Progenitor cell of endocrine pancreas (in vitro differentiated cells): Measurements from ENCODE around the gene YWHAE. TPM values are rescaled to one million over a fixed set of nuclear protein-coding genes. Genes with fewer than 3 reads are reported as not detected.
A peak's percentile ranks its signal among the peaks of the same experiment; 100 is the strongest.

Source experiments
- DNase-seq: peaks from one replicate; pipeline ENCODE4 v3.0.0; 2021; ENCODE audit warnings: low spot score; ENCODE audit not compliant: unreplicated experiment
- H3K27ac Mint-ChIP-seq: 2 replicates; pipeline ENCODE4 v1.8.0; 2021; ENCODE audit warnings: mild to moderate bottlenecking, moderate library complexity, mixed read lengths
- H3K27me3 Mint-ChIP-seq: 2 replicates; pipeline ENCODE4 v1.8.0; 2021; ENCODE audit warnings: mixed read lengths
- H3K36me3 Mint-ChIP-seq: 2 replicates; pipeline ENCODE4 v1.8.0; 2022; ENCODE audit warnings: mixed read lengths; ENCODE audit not compliant: insufficient read depth
- H3K4me1 Mint-ChIP-seq: 2 replicates; pipeline ENCODE4 v1.8.0; 2021; ENCODE audit warnings: low read depth, mixed read lengths
- H3K4me3 Mint-ChIP-seq: 2 replicates; pipeline ENCODE4 v1.8.0; 2021; ENCODE audit warnings: low read depth, mild to moderate bottlenecking, moderate library complexity, mixed read lengths
- H3K9me3 Mint-ChIP-seq: 2 replicates; pipeline ENCODE4 v1.8.0; 2021; ENCODE audit warnings: low read depth, mixed read lengths
- total RNA-seq: library from RNA; stranded (reverse); gene quantifications from 2 replicates; pipeline ENCODE4 v1.2.1, GENCODE V29; 2021
- TF ChIP-seq, protein P1 (sequence below): fragments of 200-600 bp; sonication (generic); IDR thresholded peaks from one replicate; pipeline ENCODE4 v1.5.0; 2021; ENCODE audit warnings: antibody characterized with exemption, mild to moderate bottlenecking; ENCODE audit not compliant: unreplicated experiment

YWHAE gene
- total RNA-seq, 1 donor from 2014 or later = 951 TPM

DNA sequence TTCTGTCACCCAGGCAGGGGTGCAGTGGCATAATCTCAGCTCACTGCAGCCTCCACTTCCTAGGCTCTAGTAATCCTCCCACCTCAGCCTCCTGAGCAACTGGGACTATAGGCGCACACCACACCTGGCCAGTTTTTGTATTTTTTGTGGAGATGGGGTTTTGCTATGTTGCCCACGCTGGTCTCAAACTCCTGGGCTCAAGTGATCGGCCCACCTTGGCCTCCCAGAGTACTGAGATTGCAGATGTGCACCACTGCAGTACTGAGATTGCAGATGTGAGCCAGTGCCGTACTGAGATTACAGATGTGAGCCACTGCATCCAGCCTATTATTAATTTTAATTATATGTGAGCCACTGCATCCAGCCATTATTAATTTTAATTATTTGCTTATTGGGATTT is 42.2 kb upstream of the YWHAE start:
- no peak overlapping the region for H3K27ac Mint-ChIP-seq
- H3K4me1 Mint-ChIP-seq = peaks cover 7% of the 10 kb centered on the region
- H3K36me3 Mint-ChIP-seq = peaks cover 2% of the 10 kb centered on the region
- TF ChIP-seq, protein P1, sequence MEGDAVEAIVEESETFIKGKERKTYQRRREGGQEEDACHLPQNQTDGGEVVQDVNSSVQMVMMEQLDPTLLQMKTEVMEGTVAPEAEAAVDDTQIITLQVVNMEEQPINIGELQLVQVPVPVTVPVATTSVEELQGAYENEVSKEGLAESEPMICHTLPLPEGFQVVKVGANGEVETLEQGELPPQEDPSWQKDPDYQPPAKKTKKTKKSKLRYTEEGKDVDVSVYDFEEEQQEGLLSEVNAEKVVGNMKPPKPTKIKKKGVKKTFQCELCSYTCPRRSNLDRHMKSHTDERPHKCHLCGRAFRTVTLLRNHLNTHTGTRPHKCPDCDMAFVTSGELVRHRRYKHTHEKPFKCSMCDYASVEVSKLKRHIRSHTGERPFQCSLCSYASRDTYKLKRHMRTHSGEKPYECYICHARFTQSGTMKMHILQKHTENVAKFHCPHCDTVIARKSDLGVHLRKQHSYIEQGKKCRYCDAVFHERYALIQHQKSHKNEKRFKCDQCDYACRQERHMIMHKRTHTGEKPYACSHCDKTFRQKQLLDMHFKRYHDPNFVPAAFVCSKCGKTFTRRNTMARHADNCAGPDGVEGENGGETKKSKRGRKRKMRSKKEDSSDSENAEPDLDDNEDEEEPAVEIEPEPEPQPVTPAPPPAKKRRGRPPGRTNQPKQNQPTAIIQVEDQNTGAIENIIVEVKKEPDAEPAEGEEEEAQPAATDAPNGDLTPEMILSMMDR = no peak
- no peak for DNase-seq
- no peaks in the 10 kb centered on the region for H3K9me3 Mint-ChIP-seq
- H3K27me3 Mint-ChIP-seq = no peaks in the 10 kb centered on the region
- H3K4me3 Mint-ChIP-seq = no peak overlapping the region

DNA sequence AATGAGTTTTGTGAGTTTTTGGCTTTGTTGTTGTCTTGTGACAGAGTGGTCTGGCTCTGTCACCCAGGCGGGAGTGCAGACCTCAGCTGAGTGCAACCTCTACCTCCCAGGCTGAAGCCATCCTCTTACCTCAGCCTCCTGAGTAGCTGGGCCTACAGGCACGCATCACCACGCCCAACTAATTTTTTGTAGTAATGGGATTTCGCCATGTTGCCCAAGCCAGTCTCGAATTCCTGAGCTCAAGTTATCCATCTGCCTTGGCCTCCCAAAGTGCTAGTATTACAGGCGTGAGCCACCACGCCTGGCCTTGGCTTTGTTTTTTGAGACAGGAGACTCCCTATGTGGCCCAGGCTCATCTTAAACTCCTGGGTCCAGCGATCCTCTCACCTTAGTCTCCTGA is 40.9 kb upstream of the YWHAE start:
- H3K27ac Mint-ChIP-seq = no peak overlapping the region
- peaks cover 7% of the 10 kb centered on the region for H3K4me1 Mint-ChIP-seq
- no peaks in the 10 kb centered on the region for H3K36me3 Mint-ChIP-seq
- no peaks in the 10 kb centered on the region for H3K27me3 Mint-ChIP-seq
- TF ChIP-seq, protein P1 = no peak
- no peaks in the 10 kb centered on the region for H3K9me3 Mint-ChIP-seq
- DNase-seq = no peak
- H3K4me3 Mint-ChIP-seq = no peak overlapping the region

DNA sequence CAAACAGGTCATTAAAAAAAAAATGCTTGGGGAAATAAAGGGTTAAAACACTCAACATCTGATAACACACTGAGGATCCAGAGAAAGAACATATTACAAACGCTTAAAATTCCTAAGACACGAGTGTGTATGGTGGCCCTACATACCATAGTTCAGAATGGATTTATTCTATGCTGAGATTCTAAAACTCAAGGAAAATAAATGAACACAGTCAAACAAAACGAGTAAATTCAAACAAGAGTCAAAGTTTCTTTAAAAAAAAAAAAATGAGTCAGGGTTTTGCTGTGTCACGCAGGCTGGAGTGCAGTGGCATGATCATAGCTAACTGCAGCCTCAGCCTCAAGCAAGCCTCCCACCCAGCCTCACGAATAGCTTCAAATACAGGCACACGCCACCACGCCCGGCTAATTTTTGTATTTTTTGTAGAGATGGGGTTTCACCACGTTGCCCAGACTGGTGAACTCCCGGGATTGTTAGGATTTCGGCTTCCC is 38.6 kb upstream of the YWHAE start:
- H3K4me3 Mint-ChIP-seq = no peak overlapping the region
- TF ChIP-seq, protein P1 = no peak
- peak overlapping the region; percentile 86 for H3K27ac Mint-ChIP-seq
- H3K27me3 Mint-ChIP-seq = no peaks in the 10 kb centered on the region
- no peaks in the 10 kb centered on the region for H3K9me3 Mint-ChIP-seq
- peaks cover 7% of the 10 kb centered on the region for H3K4me1 Mint-ChIP-seq
- peaks cover 4% of the 10 kb centered on the region for H3K36me3 Mint-ChIP-seq
- no peak for DNase-seq

DNA sequence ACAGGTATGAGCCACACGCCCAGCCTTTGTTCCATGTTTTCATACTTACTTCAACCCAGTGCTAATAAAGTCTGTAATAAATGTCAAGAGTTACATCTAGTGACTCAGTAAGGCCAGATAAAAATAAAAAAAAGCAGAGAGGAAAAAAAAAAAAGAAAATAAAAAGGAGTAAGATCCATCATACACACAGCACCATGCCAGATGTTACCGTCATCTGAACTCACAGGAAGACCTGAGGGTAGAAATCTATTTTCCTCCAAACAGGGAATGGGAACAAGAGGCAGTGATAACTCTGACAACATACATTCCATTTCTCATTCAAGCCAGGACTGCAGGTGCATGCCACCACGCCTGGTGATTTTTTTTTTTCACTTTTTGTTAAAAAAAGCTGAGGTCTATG is 35.3 kb upstream of the YWHAE start:
- Mint-ChIP-seq H3K27me3 (no peaks in the 10 kb centered on the region), H3K27ac (peak overlapping the region; percentile 45), H3K36me3 (peaks cover 8% of the 10 kb centered on the region), H3K4me1 (peaks cover 11% of the 10 kb centered on the region), H3K9me3 (no peaks in the 10 kb centered on the region), H3K4me3 (no peak overlapping the region)
- DNase-seq = no peak
- TF ChIP-seq, protein P1 = no peak

DNA sequence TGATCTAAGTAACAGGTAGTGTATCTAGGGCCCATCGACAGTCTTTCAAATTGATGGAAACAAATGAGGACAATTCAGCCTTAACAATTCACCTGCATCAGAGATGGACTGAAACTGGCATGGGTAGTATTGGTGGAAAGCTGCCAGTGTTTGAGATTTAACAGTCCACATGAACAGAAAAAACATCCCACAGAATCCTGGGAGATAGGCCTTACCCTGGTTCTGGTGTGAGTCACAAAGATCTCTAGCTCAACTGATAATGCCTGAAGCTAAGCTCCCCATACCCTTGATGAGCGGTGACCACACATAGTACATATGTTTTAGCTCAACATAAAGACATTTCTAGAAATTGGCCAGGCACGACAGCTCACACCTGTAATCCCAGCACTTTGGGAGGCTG is 34.1 kb upstream of the YWHAE start:
- Mint-ChIP-seq H3K36me3 (peaks cover 8% of the 10 kb centered on the region), H3K4me1 (peaks cover 11% of the 10 kb centered on the region), H3K27me3 (no peaks in the 10 kb centered on the region), H3K27ac (peak overlapping the region; percentile 24), H3K4me3 (no peak overlapping the region), H3K9me3 (no peaks in the 10 kb centered on the region)
- DNase-seq = no peak
- TF ChIP-seq, protein P1 = no peak
